OCI-LY1 (cell line): ENCODE data around the gene CD27.

Source experiments
- H2AFZ ChIP-seq: fragments of 200-600 bp; sonication (generic), shearing (Covaris generic); 2 replicates; pipeline ENCODE4 v1.6.0; 2014; ENCODE audit warnings: antibody characterized with exemption, mild to moderate bottlenecking, low read length
- H3F3A ChIP-seq: fragments of 200-600 bp; sonication (generic), shearing (Covaris generic); 2 replicates; pipeline ENCODE4 v1.6.0; 2014; ENCODE audit warnings: mild to moderate bottlenecking, antibody characterized with exemption, low read length, moderate library complexity; ENCODE audit not compliant: insufficient read depth
- H3K27ac ChIP-seq: fragments of 200-600 bp; sonication (generic); 2 replicates; pipeline ENCODE4 v1.5.1; 2014; ENCODE audit warnings: low read length, mixed run types, mild to moderate bottlenecking, low read depth; ENCODE audit not compliant: poor library complexity, severe bottlenecking
- H3K27me3 ChIP-seq: fragments of 200-600 bp; sonication (generic); 2 replicates; pipeline ENCODE4 v1.6.0; 2014; ENCODE audit warnings: antibody characterized with exemption, mild to moderate bottlenecking, low read length, moderate library complexity; ENCODE audit not compliant: insufficient read depth
- H3K36me3 ChIP-seq: fragments of 200-600 bp; sonication (generic); 2 replicates; pipeline ENCODE4 v1.6.1; 2014; ENCODE audit warnings: mild to moderate bottlenecking, antibody characterized with exemption, low read length, moderate library complexity, mixed read lengths; ENCODE audit not compliant: insufficient read depth
- H3K4me1 ChIP-seq: fragments of 200-600 bp; sonication (generic); 2 replicates; pipeline ENCODE4 v1.5.1; 2014; ENCODE audit warnings: mild to moderate bottlenecking, low read length, moderate library complexity; ENCODE audit not compliant: insufficient read depth, severe bottlenecking
- H3K4me2 ChIP-seq: fragments of 200-600 bp; sonication (generic), shearing (Covaris generic); 2 replicates; pipeline ENCODE4 v1.6.1; 2014; ENCODE audit warnings: low read length
- H3K4me3 ChIP-seq: fragments of 200-600 bp; sonication (generic); 2 replicates; pipeline ENCODE4 v1.5.1; 2014; ENCODE audit warnings: low read length, low read depth, mild to moderate bottlenecking, mixed read lengths; ENCODE audit not compliant: poor library complexity, severe bottlenecking
- H3K79me2 ChIP-seq: fragments of 200-600 bp; shearing (Covaris generic); 2 replicates; pipeline ENCODE4 v1.6.1; 2016; ENCODE audit warnings: mixed run types, low read length, mixed read lengths; ENCODE audit not compliant: insufficient read depth
- H3K9ac ChIP-seq: fragments of 200-600 bp; sonication (generic), shearing (Covaris generic); 2 replicates; pipeline ENCODE4 v1.6.1; 2014; ENCODE audit warnings: mild to moderate bottlenecking, low read length, mixed read lengths
- H3K9me2 ChIP-seq: fragments of 200-600 bp; sonication (generic), shearing (Covaris generic); 2 replicates; pipeline ENCODE4 v1.6.1; 2014; ENCODE audit warnings: low read depth, mild to moderate bottlenecking, low read length, mixed read lengths
- H3K9me3 ChIP-seq: fragments of 200-600 bp; shearing (Covaris generic); 2 replicates; pipeline ENCODE4 v1.6.1; 2014; ENCODE audit warnings: low read length, mixed read lengths
- H4K20me1 ChIP-seq: fragments of 200-600 bp; sonication (generic), shearing (Covaris generic); 2 replicates; pipeline ENCODE4 v1.6.0; 2016; ENCODE audit warnings: mild to moderate bottlenecking, low read length; ENCODE audit not compliant: insufficient read depth
- EZH2 ChIP-seq: fragments of 200-600 bp; sonication (generic), shearing (Covaris generic); IDR thresholded peaks from 2 replicates; pipeline ENCODE4 v1.8.0; 2017; ENCODE audit warnings: borderline replicate concordance, mixed run types, mild to moderate bottlenecking, antibody characterized with exemption, low read length, moderate library complexity, mixed read lengths
- TF ChIP-seq, protein P1 (sequence below): fragments of 200-600 bp; sonication (generic), shearing (Covaris generic); IDR thresholded peaks from 2 replicates; pipeline ENCODE4 v1.5.1; 2017; ENCODE audit warnings: mild to moderate bottlenecking, antibody characterized with exemption, low read length, moderate library complexity, mixed read lengths

Gene CD27

DNA sequence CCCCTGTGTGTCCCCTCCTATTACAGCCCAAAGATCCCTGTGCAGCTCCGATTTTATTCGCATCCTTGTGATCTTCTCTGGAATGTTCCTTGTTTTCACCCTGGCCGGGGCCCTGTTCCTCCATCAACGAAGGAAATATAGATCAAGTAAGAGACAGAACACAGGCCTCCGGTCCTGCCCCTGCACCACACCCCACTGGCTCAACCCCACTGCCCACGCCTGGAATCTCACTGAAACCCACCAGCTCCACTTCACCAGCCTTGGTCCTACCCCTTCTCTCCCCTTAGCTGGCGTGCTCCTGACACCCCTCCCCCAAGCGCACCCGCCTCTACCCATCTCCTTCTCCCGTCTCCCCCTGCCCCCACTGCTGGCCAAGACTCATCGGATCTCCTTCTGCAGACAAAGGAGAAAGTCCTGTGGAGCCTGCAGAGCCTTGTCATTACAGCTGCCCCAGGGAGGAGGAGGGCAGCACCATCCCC lies 6.2 kb downstream of the CD27 start:
- Histone ChIP-seq H3F3A (no peaks in the 10 kb centered on the region), H3K9ac (peak overlapping the region; percentile 74), H3K79me2 (peaks cover under 1% of the 10 kb centered on the region; the same call in 1 of the 2 replicates), H3K9me2 (no peaks in the 10 kb centered on the region), H3K4me3 (peak overlapping the region; percentile 57), H3K4me1 (peaks cover 63% of the 10 kb centered on the region), H3K4me2 (peak overlapping the region; percentile 68), H3K27me3 (no peaks in the 10 kb centered on the region), H4K20me1 (no peaks in the 10 kb centered on the region), H3K9me3 (no peaks in the 10 kb centered on the region), H2AFZ (no peak overlapping the region), H3K36me3 (peaks cover 59% of the 10 kb centered on the region; the same call in 1 of the 2 replicates), H3K27ac (peak overlapping the region; percentile 99)
- TF ChIP-seq, protein P1, sequence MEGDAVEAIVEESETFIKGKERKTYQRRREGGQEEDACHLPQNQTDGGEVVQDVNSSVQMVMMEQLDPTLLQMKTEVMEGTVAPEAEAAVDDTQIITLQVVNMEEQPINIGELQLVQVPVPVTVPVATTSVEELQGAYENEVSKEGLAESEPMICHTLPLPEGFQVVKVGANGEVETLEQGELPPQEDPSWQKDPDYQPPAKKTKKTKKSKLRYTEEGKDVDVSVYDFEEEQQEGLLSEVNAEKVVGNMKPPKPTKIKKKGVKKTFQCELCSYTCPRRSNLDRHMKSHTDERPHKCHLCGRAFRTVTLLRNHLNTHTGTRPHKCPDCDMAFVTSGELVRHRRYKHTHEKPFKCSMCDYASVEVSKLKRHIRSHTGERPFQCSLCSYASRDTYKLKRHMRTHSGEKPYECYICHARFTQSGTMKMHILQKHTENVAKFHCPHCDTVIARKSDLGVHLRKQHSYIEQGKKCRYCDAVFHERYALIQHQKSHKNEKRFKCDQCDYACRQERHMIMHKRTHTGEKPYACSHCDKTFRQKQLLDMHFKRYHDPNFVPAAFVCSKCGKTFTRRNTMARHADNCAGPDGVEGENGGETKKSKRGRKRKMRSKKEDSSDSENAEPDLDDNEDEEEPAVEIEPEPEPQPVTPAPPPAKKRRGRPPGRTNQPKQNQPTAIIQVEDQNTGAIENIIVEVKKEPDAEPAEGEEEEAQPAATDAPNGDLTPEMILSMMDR = no peak
- TF ChIP-seq EZH2 = no peak

DNA sequence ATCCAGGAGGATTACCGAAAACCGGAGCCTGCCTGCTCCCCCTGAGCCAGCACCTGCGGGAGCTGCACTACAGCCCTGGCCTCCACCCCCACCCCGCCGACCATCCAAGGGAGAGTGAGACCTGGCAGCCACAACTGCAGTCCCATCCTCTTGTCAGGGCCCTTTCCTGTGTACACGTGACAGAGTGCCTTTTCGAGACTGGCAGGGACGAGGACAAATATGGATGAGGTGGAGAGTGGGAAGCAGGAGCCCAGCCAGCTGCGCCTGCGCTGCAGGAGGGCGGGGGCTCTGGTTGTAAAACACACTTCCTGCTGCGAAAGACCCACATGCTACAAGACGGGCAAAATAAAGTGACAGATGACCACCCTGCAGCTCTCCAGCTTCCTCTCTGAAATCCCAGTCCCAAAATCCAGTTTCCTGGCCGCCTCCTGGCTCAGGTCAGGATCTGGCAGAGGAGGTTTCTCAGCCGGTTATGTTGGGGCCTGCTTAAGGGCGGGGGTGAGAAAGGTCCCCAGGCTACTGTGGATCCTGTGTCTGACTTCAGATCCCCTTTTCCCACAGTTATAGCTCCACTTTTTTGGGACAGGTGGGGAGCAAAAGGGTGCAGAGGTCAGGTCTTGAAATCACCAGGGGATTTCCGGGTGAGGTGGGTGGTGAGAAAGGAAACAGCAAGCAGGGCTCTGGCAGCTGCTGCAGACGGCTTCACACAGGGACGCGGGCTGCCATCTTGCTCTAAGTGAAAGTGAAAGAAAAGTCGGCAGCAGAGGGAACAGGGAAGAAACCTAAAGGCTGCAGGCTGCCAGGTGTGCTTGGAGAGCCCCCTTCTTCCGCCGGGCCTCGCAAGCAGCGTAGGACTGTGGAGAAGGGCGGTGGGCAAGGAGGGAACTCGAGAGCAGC lies 6.8 kb downstream of the CD27 start, which contains the start of gene TAPBPL:
Gene TAPBPL (plus strand): TSS at position 695 of the 897 bp plus-strand sequence. CDS start 207 bp downstream, outside the sequence.
- no peaks in the 10 kb centered on the region for H3K27me3 ChIP-seq
- no peak within 1 kb of the TSS for H2AFZ ChIP-seq
- H3K4me1 ChIP-seq = peaks cover 56% of the 10 kb centered on the region
- no peaks in the 10 kb centered on the region for H3K9me3 ChIP-seq
- peaks cover 57% of the 10 kb centered on the region; the same call in 1 of the 2 replicates for H3K36me3 ChIP-seq
- no peaks in the 10 kb centered on the region for H3F3A ChIP-seq
- peak within 1 kb of the TSS; percentile 74 for H3K9ac ChIP-seq
- H3K9me2 ChIP-seq = no peaks in the 10 kb centered on the region
- TF ChIP-seq EZH2 = no peak
- TF ChIP-seq, protein P1 = no peak
- peak within 1 kb of the TSS; percentile 68 for H3K4me2 ChIP-seq
- H4K20me1 ChIP-seq = no peaks in the 10 kb centered on the region
- H3K79me2 ChIP-seq = no peaks in the 10 kb centered on the region
- H3K27ac ChIP-seq = peak within 1 kb of the TSS; percentile 99
- H3K4me3 ChIP-seq = peak within 1 kb of the TSS; percentile 57

DNA sequence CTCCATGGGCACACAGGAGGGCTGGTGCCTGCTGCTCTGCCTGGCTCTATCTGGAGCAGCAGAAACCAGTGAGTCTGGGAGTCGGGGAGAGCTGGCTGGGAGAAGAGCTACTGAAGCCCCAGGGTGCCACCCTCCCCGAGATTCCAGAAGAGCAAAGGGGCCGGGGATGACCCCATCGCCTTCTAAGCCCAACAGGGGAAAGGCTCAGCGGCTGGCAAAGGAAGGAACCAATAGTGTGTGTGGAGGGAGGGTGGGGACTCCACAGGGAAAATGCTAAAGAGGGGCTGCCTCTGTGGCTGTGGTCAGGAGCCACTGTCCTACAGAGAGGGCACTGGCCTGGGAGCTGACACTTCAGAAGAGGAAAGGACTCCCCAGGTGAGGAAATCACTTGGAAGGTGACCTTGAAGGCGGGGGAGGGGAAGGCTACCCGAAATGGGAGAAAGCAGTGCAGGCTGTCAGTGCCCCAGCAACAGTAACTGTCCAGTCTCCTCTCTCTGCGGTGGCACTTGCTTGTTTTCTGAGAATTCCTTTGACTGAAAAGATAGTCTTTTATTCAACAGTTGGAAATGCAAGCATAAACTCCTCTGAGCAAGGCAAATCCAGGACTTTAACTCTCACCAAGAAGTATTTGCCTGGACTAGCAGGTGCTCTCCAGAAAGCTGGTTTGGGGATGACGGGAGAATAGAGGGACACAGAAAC lies 7.6 kb downstream of the CD27 start:
- H4K20me1 ChIP-seq = no peaks in the 10 kb centered on the region
- peak overlapping the region; percentile 99 for H3K27ac ChIP-seq
- no peaks in the 10 kb centered on the region for H3F3A ChIP-seq
- H3K9ac ChIP-seq = peak overlapping the region; percentile 74
- no peak overlapping the region for H2AFZ ChIP-seq
- H3K27me3 ChIP-seq = no peaks in the 10 kb centered on the region
- TF ChIP-seq, protein P1 = no peak
- TF ChIP-seq EZH2 = no peak
- H3K36me3 ChIP-seq = peaks cover 60% of the 10 kb centered on the region
- peak overlapping the region; percentile 68 for H3K4me2 ChIP-seq
- H3K4me3 ChIP-seq = peak overlapping the region; percentile 57
- no peaks in the 10 kb centered on the region for H3K9me3 ChIP-seq
- no peaks in the 10 kb centered on the region for H3K9me2 ChIP-seq
- H3K79me2 ChIP-seq = no peaks in the 10 kb centered on the region
- H3K4me1 ChIP-seq = peaks cover 53% of the 10 kb centered on the region
